ENCODE results near the gene DHRSX.

- TF ChIP-seq CTCF (IDR thresholded peaks at IDR 0.05) (no peak), POLR2A (IDR thresholded peaks at IDR 0.05; ENCODE audit: low read depth) (no peak), POLR2AphosphoS5 (IDR thresholded peaks at IDR 0.05) (no peak)
Observed at GRCh38 chrX:2458309-2458708, 42.5 kb downstream of the DHRSX start.

Data from esophagus muscularis mucosa (tissue), 3 donors.